GM06990 (cell line): ENCODE results near the gene SOBP.

Experiments
- DNase-seq: peaks from one replicate; pipeline ENCODE4 v3.0.0-alpha.2; 2011; ENCODE audit not compliant: insufficient read length; ENCODE audit errors: extremely low read depth
- H3K27me3 ChIP-seq: replicated peaks from 2 replicates; pipeline ENCODE4 v1.6.0; 2011; ENCODE audit warnings: low read length; ENCODE audit not compliant: control insufficient read depth, insufficient read depth
- H3K36me3 ChIP-seq: 2 replicates; pipeline ENCODE4 v1.5.1; 2011; ENCODE audit warnings: low read length; ENCODE audit not compliant: control insufficient read depth, insufficient read depth
- H3K4me3 ChIP-seq: replicated peaks from 2 replicates; pipeline ENCODE4 v1.5.1; 2011; ENCODE audit warnings: low read depth, mild to moderate bottlenecking, control low read depth, low read length
- TF ChIP-seq, protein P1 (sequence below): IDR thresholded peaks from 2 replicates; pipeline ENCODE4 v1.5.1; 2011; ENCODE audit warnings: low read length, control low read depth, mild to moderate bottlenecking, inconsistent platforms; ENCODE audit not compliant: insufficient read depth, poor library complexity, severe bottlenecking

The SOBP gene

DNA sequence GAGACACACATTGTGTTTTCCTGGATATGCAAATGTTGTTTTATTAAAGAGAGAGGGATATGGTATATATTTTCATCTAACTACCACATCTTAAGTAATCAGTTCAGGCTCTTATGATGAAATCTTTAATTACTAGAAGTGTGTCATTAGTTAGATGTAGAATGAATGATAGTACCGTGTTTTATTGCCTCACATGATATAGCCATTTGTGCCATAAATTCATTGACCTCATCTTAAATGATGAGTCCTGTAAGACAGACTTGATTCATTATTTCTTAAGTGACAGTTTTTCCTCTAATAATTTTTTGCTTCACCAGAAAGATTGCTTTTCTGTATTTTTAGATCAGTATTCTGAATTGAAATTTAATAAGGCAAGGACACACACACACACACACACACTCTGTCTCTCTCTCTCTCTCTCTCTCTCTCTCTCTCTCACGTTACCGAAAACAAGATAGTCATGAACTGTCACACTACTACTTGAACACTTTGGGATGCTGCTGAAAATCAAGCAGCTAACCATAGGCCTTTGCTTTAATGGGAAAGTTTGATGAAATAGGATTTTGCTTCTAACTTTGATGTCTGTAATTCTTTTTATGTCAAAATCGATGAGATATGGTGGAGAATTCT, 140.5 kb downstream of the SOBP start:
- Histone ChIP-seq H3K4me3 (no peak overlapping the region), H3K36me3 (no peaks in the 10 kb centered on the region), H3K27me3 (peaks cover 2% of the 10 kb centered on the region; the same call in 1 of the 2 replicates)
- TF ChIP-seq, protein P1, sequence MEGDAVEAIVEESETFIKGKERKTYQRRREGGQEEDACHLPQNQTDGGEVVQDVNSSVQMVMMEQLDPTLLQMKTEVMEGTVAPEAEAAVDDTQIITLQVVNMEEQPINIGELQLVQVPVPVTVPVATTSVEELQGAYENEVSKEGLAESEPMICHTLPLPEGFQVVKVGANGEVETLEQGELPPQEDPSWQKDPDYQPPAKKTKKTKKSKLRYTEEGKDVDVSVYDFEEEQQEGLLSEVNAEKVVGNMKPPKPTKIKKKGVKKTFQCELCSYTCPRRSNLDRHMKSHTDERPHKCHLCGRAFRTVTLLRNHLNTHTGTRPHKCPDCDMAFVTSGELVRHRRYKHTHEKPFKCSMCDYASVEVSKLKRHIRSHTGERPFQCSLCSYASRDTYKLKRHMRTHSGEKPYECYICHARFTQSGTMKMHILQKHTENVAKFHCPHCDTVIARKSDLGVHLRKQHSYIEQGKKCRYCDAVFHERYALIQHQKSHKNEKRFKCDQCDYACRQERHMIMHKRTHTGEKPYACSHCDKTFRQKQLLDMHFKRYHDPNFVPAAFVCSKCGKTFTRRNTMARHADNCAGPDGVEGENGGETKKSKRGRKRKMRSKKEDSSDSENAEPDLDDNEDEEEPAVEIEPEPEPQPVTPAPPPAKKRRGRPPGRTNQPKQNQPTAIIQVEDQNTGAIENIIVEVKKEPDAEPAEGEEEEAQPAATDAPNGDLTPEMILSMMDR, result no peak
- DNase-seq, result no peak

DNA sequence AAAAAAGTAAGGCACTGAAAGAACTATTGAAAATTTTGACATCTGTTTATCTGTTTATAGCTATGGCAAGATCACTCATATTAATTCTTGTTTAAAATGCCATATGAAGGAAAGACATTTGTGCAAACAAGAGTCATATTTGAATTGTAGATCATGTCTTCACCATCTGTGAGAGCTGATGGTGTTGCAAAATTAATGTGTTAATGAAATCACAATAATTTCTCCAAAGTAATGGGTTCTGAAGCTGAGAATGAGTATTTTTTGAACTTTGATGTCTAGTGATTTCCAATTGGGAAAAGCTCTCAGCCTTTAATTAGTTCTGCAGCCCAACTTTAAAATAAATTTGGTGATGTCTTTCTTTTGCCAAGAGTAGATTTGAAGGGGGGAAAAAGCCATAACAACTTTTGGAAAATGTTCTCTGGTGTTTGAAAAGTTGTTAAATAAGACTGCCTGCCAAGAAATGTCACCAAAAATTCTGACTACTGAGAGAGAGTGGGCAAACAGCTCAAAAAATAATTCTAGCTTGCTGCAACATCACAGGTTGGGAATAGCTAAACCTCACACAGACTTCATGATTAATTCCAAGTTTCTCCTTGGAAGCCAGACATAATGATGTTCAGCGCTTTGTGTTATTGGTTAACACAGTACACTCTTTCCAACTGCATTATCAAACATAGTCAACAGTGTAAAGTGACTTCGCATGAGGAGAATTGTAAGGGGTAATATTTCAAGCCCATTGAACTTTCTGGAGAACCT, 142.6 kb downstream of the SOBP start:
- Histone ChIP-seq H3K36me3 (no peaks in the 10 kb centered on the region), H3K27me3 (peaks cover 2% of the 10 kb centered on the region; the same call in 1 of the 2 replicates), H3K4me3 (no peak overlapping the region)
- TF ChIP-seq, protein P1, result no peak
- DNase-seq, result no peak

DNA sequence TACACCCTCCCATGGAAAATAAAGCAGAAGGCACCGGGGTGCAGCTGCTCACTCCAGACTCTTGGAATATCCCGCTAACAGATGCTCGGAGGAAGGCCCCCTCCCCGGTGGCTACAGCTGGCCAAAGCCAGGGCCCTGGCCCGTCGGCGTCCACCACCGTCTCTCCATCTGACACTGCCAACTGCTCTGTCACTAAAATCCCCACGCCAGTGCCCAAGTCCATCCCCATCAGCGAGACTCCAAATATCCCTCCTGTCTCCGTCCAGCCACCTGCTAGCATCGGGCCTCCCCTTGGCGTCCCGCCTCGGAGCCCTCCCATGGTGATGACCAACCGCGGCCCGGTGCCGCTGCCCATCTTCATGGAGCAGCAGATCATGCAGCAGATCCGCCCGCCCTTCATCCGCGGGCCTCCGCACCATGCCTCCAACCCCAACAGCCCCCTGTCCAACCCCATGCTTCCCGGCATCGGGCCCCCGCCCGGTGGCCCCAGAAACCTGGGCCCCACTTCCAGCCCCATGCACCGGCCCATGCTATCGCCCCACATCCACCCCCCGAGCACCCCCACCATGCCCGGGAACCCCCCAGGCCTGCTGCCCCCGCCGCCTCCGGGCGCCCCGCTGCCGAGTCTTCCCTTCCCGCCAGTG, 143.9 kb downstream of the SOBP start:
- H3K27me3 ChIP-seq, result no peaks in the 10 kb centered on the region; the same call in 1 of the 2 replicates
- TF ChIP-seq, protein P1, result no peak
- no peak overlapping the region for H3K4me3 ChIP-seq
- H3K36me3 ChIP-seq, result no peaks in the 10 kb centered on the region
- DNase-seq, result no peak

DNA sequence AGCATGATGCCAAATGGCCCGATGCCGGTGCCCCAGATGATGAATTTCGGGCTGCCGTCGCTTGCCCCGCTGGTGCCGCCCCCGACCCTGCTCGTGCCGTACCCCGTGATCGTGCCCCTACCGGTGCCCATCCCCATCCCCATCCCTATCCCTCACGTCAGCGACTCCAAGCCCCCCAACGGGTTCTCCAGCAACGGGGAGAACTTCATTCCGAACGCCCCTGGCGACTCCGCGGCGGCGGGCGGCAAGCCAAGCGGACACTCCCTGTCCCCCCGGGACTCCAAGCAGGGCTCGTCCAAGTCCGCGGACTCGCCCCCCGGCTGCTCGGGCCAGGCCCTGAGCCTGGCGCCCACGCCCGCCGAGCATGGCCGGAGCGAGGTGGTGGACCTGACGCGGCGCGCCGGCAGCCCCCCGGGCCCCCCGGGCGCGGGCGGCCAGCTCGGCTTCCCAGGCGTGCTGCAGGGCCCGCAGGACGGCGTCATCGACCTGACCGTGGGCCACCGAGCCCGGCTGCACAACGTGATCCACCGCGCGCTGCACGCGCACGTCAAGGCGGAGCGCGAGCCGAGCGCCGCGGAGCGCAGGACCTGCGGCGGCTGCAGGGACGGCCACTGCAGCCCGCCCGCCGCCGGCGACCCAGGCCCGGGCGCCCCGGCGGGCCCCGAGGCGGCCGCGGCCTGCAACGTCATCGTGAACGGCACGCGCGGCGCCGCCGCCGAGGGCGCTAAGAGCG, 144.6 kb downstream of the SOBP start:
- TF ChIP-seq, protein P1, result no peak
- no peak overlapping the region for H3K4me3 ChIP-seq
- no peaks in the 10 kb centered on the region for H3K36me3 ChIP-seq
- no peak for DNase-seq
- H3K27me3 ChIP-seq, result no peaks in the 10 kb centered on the region; the same call in 1 of the 2 replicates

DNA sequence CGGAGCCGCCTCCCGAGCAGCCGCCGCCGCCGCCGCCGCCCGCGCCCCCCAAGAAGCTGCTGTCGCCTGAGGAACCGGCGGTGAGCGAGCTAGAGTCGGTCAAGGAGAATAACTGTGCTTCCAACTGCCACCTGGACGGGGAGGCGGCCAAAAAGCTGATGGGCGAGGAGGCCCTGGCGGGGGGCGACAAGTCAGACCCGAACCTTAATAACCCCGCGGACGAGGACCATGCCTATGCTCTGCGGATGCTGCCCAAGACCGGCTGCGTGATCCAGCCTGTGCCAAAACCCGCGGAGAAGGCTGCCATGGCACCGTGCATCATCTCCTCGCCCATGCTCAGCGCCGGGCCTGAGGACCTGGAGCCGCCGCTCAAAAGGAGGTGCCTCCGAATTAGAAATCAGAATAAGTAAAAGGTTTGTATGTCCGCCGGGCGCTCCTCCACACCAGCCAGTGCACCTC, 145.2 kb downstream of the SOBP start:
- no peak for DNase-seq
- TF ChIP-seq, protein P1, result no peak
- Histone ChIP-seq H3K27me3 (no peaks in the 10 kb centered on the region; the same call in 1 of the 2 replicates), H3K4me3 (no peak overlapping the region), H3K36me3 (no peaks in the 10 kb centered on the region)
